Activated naive CD4-positive, alpha-beta T cell treated with anti-CD3 and anti-CD28 coated beads, Interleukin-2, amount 50 U/mL, for 72 hours (primary cell): ENCODE results near the gene LBHD2. TPM values are rescaled to one million over a fixed set of nuclear protein-coding genes. Genes with fewer than 3 reads are reported as not detected.
A peak's percentile ranks its signal among the peaks of the same experiment; 100 is the strongest.

Source experiments
- ATAC-seq, 2 donors: fragments of 150-1000 bp; cut with Tn5 transposase; 2 replicates each; pipeline ENCODE4 v1.10.0; 2021; ENCODE audit warnings: mild to moderate bottlenecking in 2 of 2, moderate library complexity in 2 of 2
- DNase-seq, 2 donors: peaks; one replicate each; pipeline ENCODE4 v3.0.0; 2021 to 2022; ENCODE audit warnings: low spot score in 2 of 2
- H3K27ac Mint-ChIP-seq, 2 donors: one replicate each; pipeline ENCODE4 v1.8.0; 2022; ENCODE audit warnings: mild to moderate bottlenecking in 2 of 2, mixed read lengths in 2 of 2
- H3K36me3 Mint-ChIP-seq, 2 donors: one replicate each; pipeline ENCODE4 v1.8.0; 2022; ENCODE audit warnings: mixed read lengths in 2 of 2
- H3K9me3 Mint-ChIP-seq, 2 donors: one replicate each; pipeline ENCODE4 v1.8.0; 2022; ENCODE audit warnings: mixed read lengths in 2 of 2
- total RNA-seq, 2 donors: library from RNA; stranded (reverse); gene quantifications; one replicate each; pipeline ENCODE4 v1.2.3, GENCODE V29; 2022

Gene LBHD2
- total RNA-seq, 2 donors from 2014 or later = not detected

DNA sequence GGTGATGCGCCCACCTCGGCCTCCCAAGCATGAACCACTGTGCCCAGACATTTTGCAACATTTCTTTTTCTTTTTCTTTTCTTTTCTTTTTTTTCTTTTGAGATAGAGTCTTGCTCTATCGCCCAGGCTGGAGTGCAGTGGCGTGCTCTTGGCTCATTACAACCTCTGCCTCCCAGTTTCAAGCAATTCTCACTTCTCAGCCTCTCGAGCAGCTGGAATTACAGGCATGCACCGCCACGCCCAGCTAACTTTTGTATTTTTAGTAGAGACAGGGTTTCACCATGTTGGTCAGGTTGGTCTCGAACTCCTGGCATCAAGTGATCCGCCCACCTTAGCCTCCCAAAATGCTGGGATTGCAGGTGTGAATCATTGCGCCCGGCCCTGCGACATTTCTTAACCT is 19.0 kb upstream of the LBHD2 start:
- Mint-ChIP-seq H3K9me3 (no peaks in the 10 kb centered on the region), H3K36me3 (no peaks in the 10 kb centered on the region), H3K27ac (no peak overlapping the region)
- ATAC-seq = no peak
- no peak for DNase-seq

DNA sequence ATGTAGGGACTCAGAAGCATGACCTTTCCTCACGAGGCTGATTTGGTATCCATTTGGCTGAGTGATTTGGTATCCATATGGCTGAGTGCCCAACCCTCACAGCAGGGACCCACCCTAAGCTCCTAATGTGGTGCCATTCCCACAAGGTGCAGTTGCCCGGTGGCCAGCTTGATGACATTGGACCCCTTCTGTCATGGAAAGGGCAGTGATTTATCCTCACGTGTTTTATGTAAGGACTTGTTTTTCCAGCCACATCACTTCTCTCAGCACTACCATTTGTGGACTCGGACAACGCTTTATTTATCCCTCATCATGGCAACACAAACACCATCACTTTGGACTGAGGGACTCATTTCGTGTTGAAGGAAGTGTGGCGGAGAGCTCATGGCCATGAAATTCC is 18.1 kb upstream of the LBHD2 start:
- no peak overlapping the region for H3K27ac Mint-ChIP-seq
- H3K36me3 Mint-ChIP-seq = no peaks in the 10 kb centered on the region
- ATAC-seq (no peak), DNase-seq (no peak)
- H3K9me3 Mint-ChIP-seq = no peaks in the 10 kb centered on the region

DNA sequence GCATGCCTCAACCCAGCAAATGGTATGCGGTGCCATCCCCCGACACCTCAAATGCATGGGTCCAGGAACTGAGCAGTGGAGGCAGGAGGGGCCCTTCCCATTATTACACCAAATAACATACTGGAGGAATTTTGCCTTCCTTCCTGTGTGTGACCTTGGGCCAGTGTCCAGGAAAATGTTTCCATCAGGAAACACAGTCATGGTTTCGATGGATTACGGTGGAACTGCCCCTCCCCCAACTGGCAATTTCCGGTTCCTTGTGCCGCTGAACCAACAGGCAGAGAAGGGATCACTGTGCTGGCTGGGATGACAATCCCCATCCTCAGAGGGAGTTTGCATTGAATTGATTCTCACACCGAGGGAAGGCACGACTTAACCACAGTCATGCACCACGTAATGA is 17.6 kb upstream of the LBHD2 start:
- no peak for DNase-seq
- no peaks in the 10 kb centered on the region for H3K9me3 Mint-ChIP-seq
- ATAC-seq = no peak
- no peaks in the 10 kb centered on the region for H3K36me3 Mint-ChIP-seq
- H3K27ac Mint-ChIP-seq = no peak overlapping the region

DNA sequence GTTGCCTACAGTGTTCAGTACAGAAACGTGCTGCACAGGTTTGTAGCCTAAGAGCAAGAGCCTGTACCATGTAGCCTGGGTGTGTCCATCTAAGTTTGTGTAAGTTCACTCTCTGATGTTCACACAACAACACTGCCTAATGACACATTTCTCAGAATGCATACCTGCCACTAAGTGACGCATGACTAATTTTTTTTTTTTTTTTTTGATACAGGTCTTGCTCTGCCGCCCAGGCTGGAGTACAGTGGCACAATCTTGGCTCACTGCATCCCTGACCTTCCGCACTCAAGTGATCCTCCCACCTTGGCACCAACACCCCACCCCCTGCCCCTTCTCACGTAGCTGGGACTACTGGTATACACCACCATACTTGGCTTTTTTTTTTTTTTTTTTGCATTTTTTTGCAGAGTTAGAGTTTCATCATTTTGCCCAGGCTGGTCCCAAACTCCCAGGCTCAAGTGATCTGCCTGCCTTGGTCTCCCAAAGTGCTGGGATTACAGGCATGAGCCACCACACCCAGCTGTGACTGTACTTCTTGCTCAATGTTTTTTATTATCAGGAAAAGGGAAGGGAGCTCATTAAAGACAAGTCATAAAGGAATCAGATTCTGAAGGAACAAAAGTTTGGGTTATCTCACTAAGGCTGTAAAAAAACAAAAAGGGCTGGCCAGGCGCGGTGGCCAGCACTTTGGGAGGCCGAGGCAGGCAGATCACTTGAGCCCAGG is 16.6 kb upstream of the LBHD2 start:
- DNase-seq = no peak
- no peaks in the 10 kb centered on the region for H3K9me3 Mint-ChIP-seq
- no peaks in the 10 kb centered on the region for H3K36me3 Mint-ChIP-seq
- no peak overlapping the region for H3K27ac Mint-ChIP-seq
- ATAC-seq = peak in 1 of 2 donors; percentile 26

DNA sequence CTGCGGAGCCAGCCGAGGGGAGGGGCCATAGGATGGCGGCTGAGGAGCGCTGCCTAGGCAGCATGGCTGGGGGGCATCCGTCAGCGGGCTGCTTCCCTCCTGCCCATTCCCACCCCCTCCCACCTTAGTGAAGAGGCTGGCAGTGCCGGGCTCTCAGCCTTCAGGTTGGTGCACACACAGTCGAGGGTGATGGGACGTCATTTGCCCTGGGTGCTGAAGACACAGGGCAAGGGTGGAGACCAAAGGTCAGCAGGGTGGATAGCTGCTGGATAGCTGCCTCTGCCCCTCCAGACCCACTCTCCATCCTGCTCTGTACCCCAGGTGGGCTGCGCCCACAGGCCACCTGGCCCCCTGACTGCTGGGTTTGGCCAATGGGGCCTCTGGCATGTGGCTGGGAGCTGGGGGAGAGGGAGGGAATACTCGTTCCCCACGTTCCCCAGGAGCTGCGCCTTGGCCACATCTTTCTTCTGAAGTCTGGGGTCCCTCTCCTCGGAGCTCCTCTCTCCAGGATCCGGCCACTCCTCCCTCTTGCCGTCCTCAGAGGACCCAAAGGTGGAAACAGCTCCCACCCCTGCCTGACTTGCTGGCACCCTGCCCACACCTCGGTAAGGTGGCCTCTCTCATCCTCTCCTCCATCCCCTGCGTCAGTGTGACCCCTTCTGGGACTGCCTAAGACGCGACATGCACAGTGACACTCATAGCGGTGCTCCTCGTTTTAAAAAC is 15.5 kb upstream of the LBHD2 start:
- H3K9me3 Mint-ChIP-seq = no peaks in the 10 kb centered on the region
- DNase-seq (no peak), ATAC-seq (no peak)
- H3K27ac Mint-ChIP-seq = no peak overlapping the region
- no peaks in the 10 kb centered on the region for H3K36me3 Mint-ChIP-seq

DNA sequence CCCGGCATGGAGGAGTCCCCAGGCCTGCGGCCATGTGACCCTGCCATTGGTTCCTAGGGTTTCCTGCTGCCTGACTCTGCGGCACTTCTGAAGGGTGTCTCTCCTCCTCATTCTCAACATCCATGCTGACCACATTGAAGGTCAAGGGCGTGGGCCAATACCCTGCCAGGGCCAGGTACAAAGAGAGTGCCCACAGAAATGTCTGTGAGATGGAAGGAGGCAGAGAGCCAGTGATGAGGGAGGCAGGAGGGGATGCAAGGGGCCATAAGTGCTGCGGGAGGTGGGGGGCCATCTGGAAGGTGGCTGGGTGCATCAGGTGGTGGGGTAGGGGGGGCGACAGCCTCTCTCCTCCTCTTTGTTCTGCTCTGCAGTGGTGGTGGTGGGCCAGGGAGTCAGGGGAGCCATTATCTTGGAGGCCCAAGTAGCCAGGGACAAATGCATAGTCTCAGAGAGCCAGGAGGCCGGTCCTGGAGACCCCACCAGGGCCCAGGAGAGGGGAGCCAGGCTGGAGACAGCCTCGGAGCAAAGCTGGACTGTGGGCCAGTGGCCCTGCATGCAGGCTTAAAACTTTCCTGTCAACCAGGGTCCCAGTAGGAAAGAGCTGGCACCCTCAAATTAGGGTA is 13.6 kb upstream of the LBHD2 start:
- Mint-ChIP-seq H3K27ac (no peak overlapping the region), H3K9me3 (no peaks in the 10 kb centered on the region), H3K36me3 (no peaks in the 10 kb centered on the region)
- no peak for ATAC-seq
- no peak for DNase-seq

DNA sequence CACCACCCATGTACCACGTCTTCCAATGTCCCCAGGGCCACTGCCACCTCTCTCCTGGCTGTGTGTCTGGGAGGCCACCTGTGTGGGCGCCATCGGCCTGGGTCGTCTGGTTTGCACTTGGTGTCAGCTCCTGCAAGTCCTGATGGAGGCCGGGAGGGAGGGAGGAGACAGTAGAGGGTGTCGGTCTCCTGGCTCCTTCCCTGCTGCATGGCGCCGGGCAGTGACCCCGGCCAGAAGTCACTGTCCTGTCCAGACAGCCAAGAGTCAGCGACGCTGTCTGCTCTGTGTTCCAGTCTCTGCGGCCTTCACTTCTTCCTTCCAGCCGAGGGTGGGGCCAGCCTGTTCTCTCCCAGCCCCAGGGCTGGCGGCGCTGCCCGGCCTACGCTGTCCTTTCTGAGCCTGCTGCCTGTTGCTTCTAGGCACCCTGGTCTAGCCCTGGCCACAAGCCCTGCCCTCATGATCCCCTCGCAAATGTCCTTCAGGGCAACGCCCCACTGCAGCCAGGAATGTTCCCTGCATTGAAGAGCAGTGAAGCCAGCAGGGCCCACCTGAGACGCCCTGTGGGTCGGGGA is 13.0 kb upstream of the LBHD2 start:
- no peaks in the 10 kb centered on the region for H3K9me3 Mint-ChIP-seq
- H3K36me3 Mint-ChIP-seq = no peaks in the 10 kb centered on the region
- H3K27ac Mint-ChIP-seq = no peak overlapping the region
- no peak for ATAC-seq
- no peak for DNase-seq

DNA sequence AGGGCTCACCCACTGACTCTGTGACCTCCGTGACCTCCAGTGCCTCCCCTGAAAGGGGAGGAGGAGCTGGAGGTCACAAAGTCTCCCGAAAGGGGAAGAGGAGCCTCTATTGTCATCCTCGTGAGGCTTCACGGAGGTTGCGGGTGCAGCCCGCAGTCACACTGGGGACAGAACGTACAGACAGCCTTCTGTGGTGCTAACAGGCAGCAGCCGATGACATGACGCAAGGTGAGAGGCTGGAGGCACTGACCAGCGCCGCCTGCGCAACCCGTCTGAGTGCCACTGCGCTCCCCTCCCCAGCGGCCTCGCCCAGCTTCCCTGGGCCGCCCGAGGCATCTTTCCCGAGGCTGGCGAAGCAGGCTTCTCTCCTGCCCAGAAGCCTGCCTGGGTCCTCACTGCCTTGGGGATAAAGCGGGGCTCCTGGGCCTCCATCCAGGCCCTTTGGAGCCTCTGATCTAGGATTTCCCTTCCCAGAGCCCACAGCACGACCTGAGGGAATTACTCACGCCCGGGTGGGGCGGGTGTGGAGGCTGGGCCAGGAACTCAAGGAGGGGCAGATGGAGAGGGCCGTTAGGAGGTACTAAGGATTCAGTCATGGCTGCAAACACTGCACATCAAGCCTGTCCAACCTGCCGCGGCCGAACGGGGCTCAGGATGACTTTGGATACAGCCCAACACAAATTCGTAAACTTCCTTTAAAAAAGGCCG is 12.3 kb upstream of the LBHD2 start:
- no peaks in the 10 kb centered on the region for H3K36me3 Mint-ChIP-seq
- ATAC-seq (no peak), DNase-seq (no peak)
- no peaks in the 10 kb centered on the region for H3K9me3 Mint-ChIP-seq
- no peak overlapping the region for H3K27ac Mint-ChIP-seq

DNA sequence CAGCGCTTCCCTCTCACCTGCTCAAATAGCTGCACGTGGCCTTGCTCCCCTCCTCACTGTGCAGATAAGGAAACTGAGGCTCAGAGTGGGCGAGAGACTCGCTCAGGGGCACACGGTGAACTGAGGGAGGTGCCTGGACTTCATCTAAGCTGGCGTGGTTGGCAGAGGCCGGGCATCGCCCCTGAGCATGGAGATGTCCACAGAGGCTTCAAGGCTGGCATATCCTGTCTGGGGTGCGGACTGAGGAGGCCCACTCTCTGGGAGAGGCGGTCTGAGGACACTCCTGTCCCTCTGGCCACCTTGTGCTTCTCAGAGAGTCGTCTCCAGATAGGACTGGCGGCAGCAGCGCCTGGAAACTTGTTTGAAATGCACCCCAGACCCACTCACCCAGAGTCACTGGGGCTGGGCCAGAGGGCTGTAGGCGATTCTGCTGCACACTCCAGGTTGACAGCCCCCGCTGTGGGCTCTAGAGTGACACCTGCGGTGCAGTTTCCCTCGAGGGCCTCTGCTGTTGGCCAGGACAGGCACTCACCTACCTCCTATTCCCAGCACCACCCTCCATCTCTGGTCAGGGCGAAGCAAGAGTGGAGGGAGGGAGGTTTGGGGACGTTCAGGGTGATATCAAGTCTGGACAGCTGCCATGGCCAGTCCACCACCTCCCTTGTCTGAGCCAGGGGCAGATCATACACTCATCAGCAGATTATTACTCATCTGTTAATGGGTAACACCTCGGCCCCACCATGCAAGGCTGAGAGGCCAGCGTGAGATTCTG is 11.2 kb upstream of the LBHD2 start:
- Mint-ChIP-seq H3K9me3 (no peaks in the 10 kb centered on the region), H3K27ac (no peak overlapping the region), H3K36me3 (no peaks in the 10 kb centered on the region)
- DNase-seq (no peak), ATAC-seq (no peak)

DNA sequence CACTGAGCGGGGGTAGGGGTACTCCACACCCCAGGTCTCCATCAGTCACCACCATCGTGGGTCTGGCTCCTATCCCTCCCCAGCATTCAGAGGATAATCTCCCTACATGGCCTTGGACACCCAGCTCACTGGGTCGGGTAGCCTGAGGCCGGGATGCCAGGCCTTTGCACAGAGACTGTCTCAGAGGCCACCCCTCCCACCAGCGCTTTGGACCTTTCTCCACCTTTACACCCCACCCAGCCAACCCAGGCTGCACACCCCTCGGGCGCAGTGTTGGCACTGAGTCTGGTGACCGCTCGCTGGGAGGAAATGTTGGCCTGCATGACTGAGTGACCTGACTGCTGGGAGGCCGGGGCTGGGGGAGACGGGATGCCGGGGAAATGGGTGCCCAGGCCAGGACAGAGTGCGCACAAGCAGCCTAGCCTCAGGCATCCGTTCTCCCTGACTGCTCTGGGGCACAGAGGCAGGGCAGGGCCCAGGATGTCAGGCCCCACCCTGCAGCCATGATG is 10.6 kb upstream of the LBHD2 start:
- DNase-seq = no peak

DNA sequence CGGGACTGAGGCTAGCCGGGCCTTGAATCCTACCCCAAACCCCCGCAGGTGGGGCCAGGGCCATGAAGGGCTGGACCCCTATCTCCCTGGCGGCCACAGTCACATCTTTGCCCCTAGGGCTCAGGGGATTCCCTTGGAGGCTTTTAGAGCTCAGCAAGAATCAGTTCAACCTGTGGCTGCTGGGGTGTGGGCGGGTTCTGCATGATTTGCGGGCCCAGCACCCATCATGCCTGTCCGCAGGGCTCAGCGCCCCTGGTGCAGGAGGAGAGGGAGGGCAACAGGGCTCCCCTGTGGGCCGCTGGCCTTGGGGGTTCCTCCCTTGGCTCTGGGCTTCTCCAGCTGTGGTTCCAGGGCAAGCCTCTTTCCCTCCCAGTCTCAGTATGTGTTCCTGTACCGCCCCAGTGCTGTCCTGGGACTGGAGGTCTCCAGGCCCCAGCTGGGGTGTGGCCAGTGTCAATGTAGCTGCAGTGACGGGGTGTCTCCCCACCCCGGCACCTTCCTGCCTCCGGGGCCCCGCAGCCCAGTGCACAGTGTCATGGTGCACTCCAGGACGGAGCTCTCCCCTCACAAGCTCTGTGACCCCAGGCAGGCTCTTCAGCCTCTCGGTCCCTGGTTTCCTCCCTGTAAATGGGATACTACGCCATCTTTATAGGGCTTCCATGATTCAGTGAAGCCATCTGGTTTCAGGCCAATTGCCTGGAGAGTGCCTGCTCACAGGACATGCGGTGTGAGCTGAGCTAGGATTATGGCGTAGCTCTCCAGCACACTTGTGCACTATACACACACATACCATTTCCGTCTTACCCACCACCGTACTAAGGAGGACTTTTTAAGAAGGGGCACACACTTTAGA is 9.9 kb upstream of the LBHD2 start:
- ATAC-seq (no peak), DNase-seq (no peak)
- Mint-ChIP-seq H3K27ac (no peak overlapping the region), H3K9me3 (no peaks in the 10 kb centered on the region), H3K36me3 (no peaks in the 10 kb centered on the region)

More for the DNA sequence above, 10.6 kb upstream of the LBHD2 start:
- no peak overlapping the region for H3K27ac Mint-ChIP-seq
- no peaks in the 10 kb centered on the region for H3K36me3 Mint-ChIP-seq
- ATAC-seq = no peak
- no peaks in the 10 kb centered on the region for H3K9me3 Mint-ChIP-seq

DNA sequence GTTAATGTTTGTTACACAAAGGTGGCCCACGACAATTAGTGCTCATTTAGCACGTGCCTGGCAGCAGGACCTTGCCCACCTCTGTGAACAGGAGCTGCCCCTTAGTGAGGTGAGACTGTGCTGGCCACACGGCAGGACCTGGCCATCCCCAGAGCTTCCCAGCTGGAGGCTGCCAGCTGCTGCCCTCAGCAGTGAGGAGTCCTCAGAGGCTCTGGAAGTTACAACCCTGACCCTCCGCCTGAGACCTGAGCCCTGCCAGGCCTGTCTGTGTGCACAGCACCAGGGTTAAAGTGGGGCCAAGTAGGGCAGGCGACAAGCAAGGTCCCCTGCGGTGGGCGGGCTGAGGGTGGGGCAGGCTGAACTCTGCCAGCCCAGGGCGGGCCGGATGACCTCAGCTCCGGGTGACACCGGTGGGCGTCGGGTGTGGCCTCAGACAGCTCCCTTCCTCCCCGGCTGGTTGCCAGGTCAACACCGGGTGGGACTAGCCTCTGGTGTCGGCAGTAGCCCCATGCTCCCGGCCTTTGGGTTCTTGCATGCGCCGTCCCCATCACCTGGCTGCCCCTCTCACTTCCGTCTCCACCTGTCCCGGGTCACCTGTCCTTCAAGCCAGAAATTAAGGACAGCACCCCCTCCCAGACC is 9.2 kb upstream of the LBHD2 start:
- no peak for DNase-seq
- Mint-ChIP-seq H3K36me3 (no peaks in the 10 kb centered on the region), H3K9me3 (no peaks in the 10 kb centered on the region), H3K27ac (no peak overlapping the region)
- no peak for ATAC-seq

DNA sequence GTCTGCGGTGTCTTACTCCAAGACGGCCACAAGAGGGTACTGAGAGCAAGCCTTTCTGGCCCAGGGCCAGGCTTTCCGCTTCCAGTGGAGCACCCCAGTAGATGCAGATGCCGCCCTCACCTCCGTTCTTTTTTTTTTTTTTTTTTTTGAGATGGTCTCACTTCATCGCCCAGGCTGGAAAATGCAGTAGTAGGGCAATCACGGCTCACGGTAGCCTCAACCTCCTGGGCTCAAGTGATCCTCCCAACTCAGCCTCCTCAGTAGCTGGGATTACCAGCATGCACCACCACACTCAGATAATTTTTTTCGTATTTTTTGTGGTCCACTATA is 5.6 kb upstream of the LBHD2 start:
- DNase-seq = peak in 1 of 2 donors; percentile 69
- peak; percentile 64 to 70 for ATAC-seq
- Mint-ChIP-seq H3K36me3 (no peaks in the 10 kb centered on the region), H3K9me3 (no peaks in the 10 kb centered on the region), H3K27ac (no peak overlapping the region)

DNA sequence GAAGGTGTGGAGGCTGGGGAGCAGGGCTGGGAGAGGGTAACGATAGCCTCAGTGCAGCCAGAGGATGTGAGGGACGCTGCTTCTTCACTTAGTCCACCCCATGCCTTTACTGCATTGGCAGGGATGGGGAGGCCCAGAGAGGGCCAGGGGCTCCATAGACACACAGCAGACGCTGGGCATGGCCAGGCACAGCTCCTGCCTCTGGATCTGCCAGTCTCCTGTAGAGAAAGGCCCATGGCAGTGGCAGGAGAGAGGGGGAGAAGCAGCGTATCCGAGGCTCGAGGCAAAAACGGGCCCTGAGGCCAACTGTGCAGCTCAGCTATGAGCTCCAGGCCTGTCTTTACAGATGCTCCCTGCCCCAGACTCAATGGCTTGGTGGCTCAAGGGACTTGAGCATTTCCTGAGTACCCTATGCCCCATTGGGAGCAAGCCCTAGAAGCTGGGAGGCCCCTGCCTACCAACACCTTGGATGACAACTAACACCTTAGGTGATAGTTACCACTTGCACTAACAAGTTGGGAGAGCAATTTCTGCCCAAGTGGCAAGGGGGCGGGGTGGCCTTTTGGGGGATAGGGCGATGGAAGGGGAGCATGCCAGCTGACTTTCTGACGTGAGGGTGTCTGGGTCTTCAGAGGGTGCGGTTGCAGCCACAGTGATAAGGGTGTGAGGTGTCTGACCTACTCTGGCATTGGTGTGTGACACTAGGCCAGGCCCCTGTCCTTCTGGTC is 5.0 kb upstream of the LBHD2 start:
- no peaks in the 10 kb centered on the region for H3K36me3 Mint-ChIP-seq
- DNase-seq (no peak), ATAC-seq (no peak)
- no peaks in the 10 kb centered on the region for H3K9me3 Mint-ChIP-seq
- H3K27ac Mint-ChIP-seq = no peak overlapping the region
